Measurements from ENCODE around the gene RILPL1. TPM values are rescaled to one million over a fixed set of nuclear protein-coding genes. Genes with fewer than 3 reads are reported as not detected.
"Not testable (repeated sequence)": the region's sequence is repeated elsewhere in the genome, so short reads cannot be mapped to it uniquely, and the experiment has no call there.

The RILPL1 gene
- total and polyA plus RNA-seq, 3 experiments from 2014 or later = 0.55 to 4.6 (median 2.7) TPM

GRCh38 chr12:123540899-123541662 lies 7.6 kb upstream of the RILPL1 start:
- H3K27me3 ChIP-seq (ENCODE audit: insufficient read depth, low read length, poor library complexity, severe bottlenecking) = no peaks in the 10 kb centered on the region
- H3K9me3 Mint-ChIP-seq = no peaks in the 10 kb centered on the region
- H3K27me3 Mint-ChIP-seq = peaks cover 0 to 5% of the 10 kb centered on the region in 2 donors
- H3K4me1 Mint-ChIP-seq = no peaks in the 10 kb centered on the region
- H3K4me1 ChIP-seq (ENCODE audit: insufficient read depth, low read length) = no peaks in the 10 kb centered on the region
- no peak overlapping the region for H3K4me3 Mint-ChIP-seq
- H3K27ac Mint-ChIP-seq = no peak overlapping the region
- POLR2A ChIA-PET = no interaction called here
- H3K36me3 ChIP-seq (ENCODE audit: insufficient read depth, low read length) = no peaks in the 10 kb centered on the region
- no peak overlapping the region for H3K27ac ChIP-seq (ENCODE audit: low read depth, low read length)
- no peak overlapping the region for H3K4me3 ChIP-seq (ENCODE audit: low read length)
- CTCF ChIA-PET = no interaction called here
- no peaks in the 10 kb centered on the region for H3K36me3 Mint-ChIP-seq
- DNase-seq = no peak
- H3K9me3 ChIP-seq (ENCODE audit: low read length) = no peaks in the 10 kb centered on the region

DNA sequence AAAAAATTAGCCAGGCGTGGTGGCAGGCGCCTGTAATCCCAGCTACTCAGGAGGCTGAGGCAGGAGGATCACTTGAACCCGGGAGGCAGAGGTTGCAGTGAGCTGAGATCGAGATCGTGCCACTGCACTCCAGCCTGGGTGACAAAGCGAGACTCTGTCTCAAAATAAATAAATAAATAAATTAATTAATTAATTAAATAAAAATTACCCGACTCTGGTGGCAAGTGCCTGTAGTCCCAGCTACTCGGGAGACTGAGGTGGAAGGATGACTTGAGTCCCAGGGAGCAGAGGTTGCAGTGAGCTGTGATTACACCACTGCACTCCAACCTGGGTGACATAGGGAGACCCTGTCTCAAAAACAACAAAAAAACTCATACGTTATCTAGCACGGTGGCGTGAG lies 2.4 kb upstream of the RILPL1 start:
- POLR2A ChIA-PET = interaction anchor here (0.7 kb wide), 1 partner anchor 8 kb away, joined by 3 read pairs; no protein-coding TSS in a partner anchor
- H3K4me3 ChIP-seq (ENCODE audit: low read length); CTCF ChIA-PET; H3K9me3 ChIP-seq (ENCODE audit: low read length); H3K27me3 Mint-ChIP-seq; H3K27ac ChIP-seq (ENCODE audit: low read depth, low read length); H3K36me3 Mint-ChIP-seq; DNase-seq; H3K9me3 Mint-ChIP-seq; H3K36me3 ChIP-seq (ENCODE audit: insufficient read depth, low read length); H3K27me3 ChIP-seq (ENCODE audit: insufficient read depth, low read length, poor library complexity, severe bottlenecking): not testable (repeated sequence)
- H3K4me1 Mint-ChIP-seq = peaks cover 10 to 21% (median 16%) of the 10 kb centered on the region in 3 donors
- H3K4me3 Mint-ChIP-seq = peak overlapping the region in 4 of 7 donors; percentile 36 to 63 (median 53)
- H3K4me1 ChIP-seq (ENCODE audit: insufficient read depth, low read length) = peaks cover 18% of the 10 kb centered on the region
- H3K27ac Mint-ChIP-seq = peak overlapping the region in 1 of 8 donors; percentile 38

GRCh38 chr12:123532808-123533649 lies 490 bp downstream of the RILPL1 start:
- CTCF ChIA-PET = interaction anchor here (1.3 kb wide), 1 partner anchor 50 kb away, joined by 4 read pairs; no protein-coding TSS in a partner anchor
- Histone ChIP-seq H3K36me3 (ENCODE audit: insufficient read depth, low read length) (no peaks in the 10 kb centered on the region), H3K27me3 (ENCODE audit: insufficient read depth, low read length, poor library complexity, severe bottlenecking) (no peaks in the 10 kb centered on the region), H3K4me1 (ENCODE audit: insufficient read depth, low read length) (peaks cover 18% of the 10 kb centered on the region), H3K4me3 (ENCODE audit: low read length) (peak overlapping the region; percentile 64), H3K9me3 (ENCODE audit: low read length) (no peaks in the 10 kb centered on the region), H3K27ac (ENCODE audit: low read depth, low read length) (no peak overlapping the region)
- Mint-ChIP-seq H3K4me1 (peaks cover 10 to 26% (median 16%) of the 10 kb centered on the region in 3 donors), H3K27ac (peak overlapping the region in 7 of 8 donors; percentile 47 to 87 (median 63)), H3K27me3 (peaks cover 0 to 1% of the 10 kb centered on the region in 2 donors), H3K4me3 (peak overlapping the region; percentile 85 to 92 (median 88)), H3K9me3 (no peaks in the 10 kb centered on the region), H3K36me3 (peaks cover 0 to 4% (median 0%) of the 10 kb centered on the region in 3 donors)
- DNase-seq = no peak
- POLR2A ChIA-PET = no interaction called here

- peaks cover 18% of the 10 kb centered on the region for H3K4me1 ChIP-seq (ENCODE audit: insufficient read depth, low read length)
- H3K27ac ChIP-seq (ENCODE audit: low read depth, low read length) = no peak overlapping the region
- ChIA-PET POLR2A (no interaction called here), CTCF (interaction anchor here (1.3 kb wide), 1 partner anchor 51 kb away, joined by 4 read pairs; no protein-coding TSS in a partner anchor)
- no peak overlapping the region for H3K4me3 ChIP-seq (ENCODE audit: low read length)
- no peaks in the 10 kb centered on the region for H3K27me3 ChIP-seq (ENCODE audit: insufficient read depth, low read length, poor library complexity, severe bottlenecking)
- no peak for DNase-seq
- Mint-ChIP-seq H3K9me3 (no peaks in the 10 kb centered on the region), H3K4me1 (peaks cover 10 to 26% (median 16%) of the 10 kb centered on the region in 3 donors), H3K27ac (peak overlapping the region in 3 of 8 donors; percentile 29 to 66 (median 50)), H3K36me3 (peaks cover 0 to 4% (median 0%) of the 10 kb centered on the region in 3 donors), H3K4me3 (peak overlapping the region; percentile 85 to 92 (median 88)), H3K27me3 (no peaks in the 10 kb centered on the region)
- H3K9me3 ChIP-seq (ENCODE audit: low read length) = no peaks in the 10 kb centered on the region
- no peaks in the 10 kb centered on the region for H3K36me3 ChIP-seq (ENCODE audit: insufficient read depth, low read length)
Measured at GRCh38 chr12:123532019-123532418, 1.5 kb downstream of the RILPL1 start.

DNA sequence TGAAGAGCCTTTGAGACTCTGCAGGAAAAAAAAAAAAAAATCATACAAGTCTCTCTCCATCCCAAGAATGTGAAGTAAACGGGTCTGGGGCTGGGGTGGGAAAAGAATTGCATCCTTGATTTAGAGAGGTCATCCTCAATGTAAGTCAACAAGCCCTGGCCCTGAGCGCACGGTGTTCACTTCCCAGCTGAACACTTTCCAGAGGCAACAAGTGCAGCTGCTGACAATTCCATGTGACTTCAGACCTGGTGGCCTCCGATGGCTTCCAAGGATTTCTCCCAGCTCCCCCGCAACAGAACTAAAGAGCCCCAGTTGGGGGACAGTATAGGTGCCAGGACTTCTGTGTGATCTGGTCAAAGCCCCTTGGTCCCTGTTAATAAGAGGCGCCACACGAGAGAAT lies 2.4 kb downstream of the RILPL1 start:
- Mint-ChIP-seq H3K9me3 (no peaks in the 10 kb centered on the region), H3K36me3 (peaks cover 0 to 4% (median 0%) of the 10 kb centered on the region in 3 donors), H3K4me1 (peaks cover 10 to 26% (median 16%) of the 10 kb centered on the region in 3 donors), H3K27ac (no peak overlapping the region), H3K27me3 (no peaks in the 10 kb centered on the region), H3K4me3 (peak overlapping the region in 1 of 7 donors; percentile 88)
- ChIA-PET CTCF (no interaction called here), POLR2A (interaction anchor here (0.7 kb wide), 1 partner anchor 13 kb away, joined by 4 read pairs; no protein-coding TSS in a partner anchor)
- H3K36me3 ChIP-seq (ENCODE audit: insufficient read depth, low read length) = no peaks in the 10 kb centered on the region
- H3K27me3 ChIP-seq (ENCODE audit: insufficient read depth, low read length, poor library complexity, severe bottlenecking) = no peaks in the 10 kb centered on the region
- H3K27ac ChIP-seq (ENCODE audit: low read depth, low read length) = no peak overlapping the region
- peaks cover 18% of the 10 kb centered on the region for H3K4me1 ChIP-seq (ENCODE audit: insufficient read depth, low read length)
- no peak overlapping the region for H3K4me3 ChIP-seq (ENCODE audit: low read length)
- no peak for DNase-seq
- H3K9me3 ChIP-seq (ENCODE audit: low read length) = no peaks in the 10 kb centered on the region

DNA sequence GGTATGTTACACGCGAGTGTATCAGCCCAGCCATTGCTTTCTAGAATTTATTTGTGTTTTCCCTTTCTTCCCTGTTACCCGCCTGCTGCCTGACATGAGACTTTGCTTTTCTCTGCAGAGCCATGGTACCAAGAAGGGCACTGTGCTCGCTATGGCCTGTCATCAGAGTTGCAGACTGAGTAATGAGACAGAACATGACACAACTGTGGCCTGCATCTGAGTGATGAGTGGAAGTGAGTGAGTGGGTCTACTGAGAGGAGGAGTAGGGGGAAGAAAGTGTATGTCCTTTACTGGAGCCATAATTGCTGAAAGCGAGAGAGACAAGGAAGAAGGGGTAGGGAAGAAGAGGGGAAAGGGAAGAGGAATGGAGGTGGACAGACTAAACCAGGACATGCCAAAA lies 2.9 kb downstream of the RILPL1 start:
- H3K9me3 Mint-ChIP-seq = no peaks in the 10 kb centered on the region
- Histone ChIP-seq H3K4me3 (ENCODE audit: low read length) (no peak overlapping the region), H3K27me3 (ENCODE audit: insufficient read depth, low read length, poor library complexity, severe bottlenecking) (no peaks in the 10 kb centered on the region), H3K9me3 (ENCODE audit: low read length) (no peaks in the 10 kb centered on the region), H3K36me3 (ENCODE audit: insufficient read depth, low read length) (no peaks in the 10 kb centered on the region), H3K27ac (ENCODE audit: low read depth, low read length) (no peak overlapping the region), H3K4me1 (ENCODE audit: insufficient read depth, low read length) (peaks cover 18% of the 10 kb centered on the region)
- H3K4me1 Mint-ChIP-seq = peaks cover 10 to 26% (median 16%) of the 10 kb centered on the region in 3 donors
- no peak for DNase-seq
- peak overlapping the region in 3 of 7 donors; percentile 2 to 46 (median 14) for H3K4me3 Mint-ChIP-seq
- ChIA-PET CTCF (no interaction called here), POLR2A (interaction anchor here (0.7 kb wide), 1 partner anchor 12 kb away, joined by 4 read pairs; no protein-coding TSS in a partner anchor)
- peaks cover 0 to 4% (median 0%) of the 10 kb centered on the region in 3 donors for H3K36me3 Mint-ChIP-seq
- H3K27me3 Mint-ChIP-seq = no peaks in the 10 kb centered on the region
- peak overlapping the region in 2 of 8 donors; percentile 0 to 17 for H3K27ac Mint-ChIP-seq

DNA sequence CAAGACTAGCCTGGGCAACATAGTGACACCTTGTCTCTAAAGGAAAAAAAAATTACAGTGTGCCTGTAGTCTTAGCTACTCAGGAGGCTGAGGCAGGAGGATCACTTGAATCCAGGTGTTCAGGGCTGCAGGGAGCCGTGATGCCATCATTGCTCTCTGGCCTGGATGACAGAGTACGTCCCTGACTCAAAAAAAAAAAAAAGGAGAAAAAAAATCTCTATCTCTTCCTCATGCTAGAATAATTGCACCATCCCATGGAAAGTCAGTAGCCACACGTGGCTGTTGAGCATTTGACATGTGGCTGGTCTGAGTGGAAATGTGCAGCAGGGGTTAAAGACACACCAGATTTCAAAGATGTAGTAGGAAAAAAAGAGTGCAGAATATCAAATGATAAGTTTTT lies 3.8 kb downstream of the RILPL1 start:
- no peaks in the 10 kb centered on the region for H3K27me3 ChIP-seq (ENCODE audit: insufficient read depth, low read length, poor library complexity, severe bottlenecking)
- H3K36me3 ChIP-seq (ENCODE audit: insufficient read depth, low read length) = no peaks in the 10 kb centered on the region
- Mint-ChIP-seq H3K9me3 (no peaks in the 10 kb centered on the region), H3K27me3 (no peaks in the 10 kb centered on the region), H3K4me1 (peaks cover 10 to 26% (median 16%) of the 10 kb centered on the region in 3 donors), H3K4me3 (peak overlapping the region in 1 of 7 donors; percentile 29), H3K27ac (no peak overlapping the region), H3K36me3 (peaks cover 0 to 4% (median under 1%) of the 10 kb centered on the region in 3 donors)
- POLR2A ChIA-PET = no interaction called here
- no peaks in the 10 kb centered on the region for H3K9me3 ChIP-seq (ENCODE audit: low read length)
- peaks cover 18% of the 10 kb centered on the region for H3K4me1 ChIP-seq (ENCODE audit: insufficient read depth, low read length)
- H3K27ac ChIP-seq (ENCODE audit: low read depth, low read length) = no peak overlapping the region
- CTCF ChIA-PET = no interaction called here
- H3K4me3 ChIP-seq (ENCODE audit: low read length) = no peak overlapping the region
- DNase-seq = no peak

Data from CD8-positive, alpha-beta memory T cell (primary cell).